Fibroblast of lung (primary cell): Measurements from ENCODE around the gene ITGA3. TPM values are rescaled to one million over a fixed set of nuclear protein-coding genes. Genes with fewer than 3 reads are reported as not detected.

Experiments used
- DNase-seq, 2 donors: peaks; one replicate each; pipeline versions ENCODE4 v3.0.0 to v3.0.0-alpha.2; 2010; ENCODE audit warnings: low read depth in 2 of 2
- H2AFZ ChIP-seq: 2 replicates; pipeline ENCODE4 v1.5.1; 2012; ENCODE audit warnings: low read length, control low read depth, inconsistent platforms
- H3K27ac ChIP-seq: 2 replicates; pipeline ENCODE4 v1.5.1; 2011; ENCODE audit warnings: low read length, control low read depth; ENCODE audit not compliant: insufficient read depth
- H3K27me3 ChIP-seq: 2 replicates; pipeline ENCODE4 v1.5.1; 2011; ENCODE audit warnings: mild to moderate bottlenecking, low read length; ENCODE audit not compliant: control insufficient read depth, insufficient read depth
- H3K36me3 ChIP-seq: 2 replicates; pipeline ENCODE4 v1.5.1; 2011; ENCODE audit warnings: low read length; ENCODE audit not compliant: control insufficient read depth, insufficient read depth
- H3K4me1 ChIP-seq: 2 replicates; pipeline ENCODE4 v1.5.1; 2011; ENCODE audit warnings: low read length; ENCODE audit not compliant: control insufficient read depth, insufficient read depth; ENCODE audit errors: extremely low read depth
- H3K4me2 ChIP-seq: 2 replicates; pipeline ENCODE4 v1.5.1; 2011; ENCODE audit warnings: low read length, control low read depth; ENCODE audit not compliant: insufficient read depth; ENCODE audit errors: extremely low read depth
- H3K4me3 ChIP-seq, 4 experiments: fragments of 200-600 bp in 1 of 4; sonication (generic) in 1 of 4; replicated peaks in 1 of 4; 2 replicates each; pipeline ENCODE4 v1.5.1; 2011 to 2016; ENCODE audit warnings: low read length in 4 of 4, low read depth in 3 of 4, mild to moderate bottlenecking in 3 of 4, control low read depth in 2 of 4, inconsistent platforms in 1 of 4, mixed read lengths in 1 of 4; ENCODE audit not compliant: insufficient read depth in 1 of 4; ENCODE audit errors: control extremely low read depth in 1 of 4
- H3K79me2 ChIP-seq: 2 replicates; pipeline ENCODE4 v1.5.1; 2012; ENCODE audit warnings: mild to moderate bottlenecking, low read length, inconsistent platforms; ENCODE audit not compliant: control insufficient read depth, insufficient read depth
- H3K9ac ChIP-seq: 2 replicates; pipeline ENCODE4 v1.5.1; 2011; ENCODE audit warnings: mild to moderate bottlenecking, low read length, control low read depth; ENCODE audit not compliant: insufficient read depth
- H3K9me3 ChIP-seq: 2 replicates; pipeline ENCODE4 v1.5.1; 2012; ENCODE audit warnings: low read depth, low read length; ENCODE audit not compliant: control insufficient read depth, insufficient read depth
- H4K20me1 ChIP-seq: 2 replicates; pipeline ENCODE4 v1.5.1; 2011; ENCODE audit warnings: low read length; ENCODE audit not compliant: control insufficient read depth, insufficient read depth; ENCODE audit errors: extremely low read depth
- CTCF ChIP-seq, 2 donors: IDR thresholded peaks in 1 of 2; conservative IDR thresholded peaks in 1 of 2; 1 replicate in 1 of 2; 2 replicates in 1 of 2; pipeline ENCODE4 v1.5.1; 2011 to 2012; ENCODE audit warnings: low read length in 2 of 2, control low read depth in 1 of 2, inconsistent platforms in 1 of 2, low read depth in 1 of 2, mild to moderate bottlenecking in 1 of 2
- EZH2 ChIP-seq: IDR thresholded peaks from 2 replicates; pipeline ENCODE4 v1.5.1; 2012; ENCODE audit warnings: low read length, control low read depth, mild to moderate bottlenecking; ENCODE audit errors: missing control alignments
- polyA plus RNA-seq, 2 donors: library from polyadenylated mRNA; depleted of rRNA in 1 of 2; stranded (reverse) in 1 of 2; unstranded in 1 of 2; fragments of >200 nt; gene quantifications; 2 replicates each; pipeline ENCODE4 v1.2.1, GENCODE V29; 2011 to 2012; ENCODE audit warnings: missing spikeins in 1 of 2
- total RNA-seq: library from RNA; depleted of rRNA; stranded (reverse); fragments of >200 nt; gene quantifications from 2 replicates; pipeline ENCODE4 v1.2.1, GENCODE V29; 2014

ITGA3 gene
- total and polyA plus RNA-seq, 2 donors (not counting 1 experiment from before 2014, with no cell fraction given): 67.3 to 269 TPM

GRCh38 chr17:50047488-50048126 lies 8.3 kb upstream of the ITGA3 start:
- Histone ChIP-seq H3K4me2 (peak overlapping the region; percentile 41), H3K27me3 (no peaks in the 10 kb centered on the region), H2AFZ (peak overlapping the region; percentile 29), H3K9me3 (no peaks in the 10 kb centered on the region), H3K27ac (peak overlapping the region; percentile 71), H3K4me3 (no peak overlapping the region), H3K36me3 (no peaks in the 10 kb centered on the region), H4K20me1 (no peaks in the 10 kb centered on the region), H3K79me2 (no peaks in the 10 kb centered on the region), H3K4me1 (peaks cover 30% of the 10 kb centered on the region), H3K9ac (no peak overlapping the region)
- no peak for TF ChIP-seq CTCF (conservative IDR thresholded peaks at IDR 0.05 in 1 of 2, IDR thresholded peaks at IDR 0.05 in 1 of 2; ENCODE audit: low read depth in 1 of 2, low read length in 2 of 2)
- no peak for TF ChIP-seq EZH2
- peak; percentile 56 to 91 for DNase-seq

- no peaks in the 10 kb centered on the region for H3K36me3 ChIP-seq
- H3K27me3 ChIP-seq: no peaks in the 10 kb centered on the region
- TF ChIP-seq EZH2 (no peak), CTCF (conservative IDR thresholded peaks at IDR 0.05 in 1 of 2, IDR thresholded peaks at IDR 0.05 in 1 of 2; ENCODE audit: low read depth in 1 of 2, low read length in 2 of 2) (no peak)
- H3K4me1 ChIP-seq: peaks cover 36% of the 10 kb centered on the region
- no peaks in the 10 kb centered on the region for H3K9me3 ChIP-seq
- peak in 1 of 2 donors; percentile 76 for DNase-seq
- no peak overlapping the region for H3K4me3 ChIP-seq
- H3K4me2 ChIP-seq: no peak overlapping the region
- H2AFZ ChIP-seq: no peak overlapping the region
- H3K9ac ChIP-seq: no peak overlapping the region
- H3K79me2 ChIP-seq: no peaks in the 10 kb centered on the region
- H3K27ac ChIP-seq: no peak overlapping the region
- H4K20me1 ChIP-seq: no peaks in the 10 kb centered on the region
Observed at GRCh38 chr17:50048146-50048720, 7.7 kb upstream of the ITGA3 start.

GRCh38 chr17:50048988-50049387 lies 6.9 kb upstream of the ITGA3 start:
- Histone ChIP-seq H3K9me3 (no peaks in the 10 kb centered on the region), H3K27ac (no peak overlapping the region), H3K4me2 (no peak overlapping the region), H3K36me3 (no peaks in the 10 kb centered on the region), H3K9ac (no peak overlapping the region), H3K27me3 (no peaks in the 10 kb centered on the region), H4K20me1 (no peaks in the 10 kb centered on the region), H3K4me1 (peaks cover 39% of the 10 kb centered on the region), H3K4me3 (no peak overlapping the region), H3K79me2 (no peaks in the 10 kb centered on the region), H2AFZ (no peak overlapping the region)
- DNase-seq: no peak
- TF ChIP-seq CTCF (conservative IDR thresholded peaks at IDR 0.05 in 1 of 2, IDR thresholded peaks at IDR 0.05 in 1 of 2; ENCODE audit: low read depth in 1 of 2, low read length in 2 of 2) (no peak), EZH2 (no peak)
